Suprapubic skin (tissue), 3 donors: Measurements from ENCODE around the gene TMEM184B.

ENCODE experiments used
- CTCF ChIP-seq, 2 donors: fragments of 200-600 bp in 1 of 2; fragments of 450-650 bp in 1 of 2; sonication (generic) in 1 of 2; IDR thresholded peaks; one replicate each; pipeline ENCODE4 v1.5.1; 2016 to 2019; ENCODE audit warnings: antibody characterized with exemption in 2 of 2, mild to moderate bottlenecking in 1 of 2, moderate library complexity in 1 of 2
- POLR2A ChIP-seq, 2 donors: fragments of 450-650 bp; IDR thresholded peaks; one replicate each; pipeline ENCODE4 v1.6.1; 2017; ENCODE audit warnings: antibody characterized with exemption in 2 of 2, mild to moderate bottlenecking in 2 of 2, moderate library complexity in 2 of 2

DNA sequence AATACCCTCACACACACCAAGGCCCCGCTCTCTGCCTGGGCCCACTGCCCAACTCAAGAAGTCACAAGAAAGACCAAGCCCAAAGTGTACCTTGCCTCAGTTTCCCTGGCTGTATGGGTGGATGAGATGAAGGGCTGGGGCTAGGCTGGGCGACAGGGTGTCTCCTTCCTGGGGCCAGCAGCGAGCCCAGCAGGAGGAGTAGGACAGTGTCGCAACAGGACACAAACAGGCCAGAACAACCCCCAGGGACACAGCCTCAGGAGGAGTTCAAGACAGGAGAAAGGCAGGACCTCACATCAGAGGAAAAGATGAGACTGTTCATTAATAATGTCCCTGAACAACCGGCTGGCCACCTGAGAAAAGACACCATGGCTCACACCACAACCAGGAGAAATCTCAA lies 31.2 kb upstream of the TMEM184B start:
- no peak for TF ChIP-seq CTCF (IDR thresholded peaks at IDR 0.05)
- TF ChIP-seq POLR2A (IDR thresholded peaks at IDR 0.05) = no peak
